ENCODE measurements around the gene RBM34.
"Not testable (repeated sequence)": the region's sequence is repeated elsewhere in the genome, so short reads cannot be mapped to it uniquely, and the experiment has no call there.

The RBM34 gene

GRCh38 chr1:235091319-235092044, 69.6 kb downstream of the RBM34 start:
- DNase-seq, result not testable (repeated sequence)

- DNase-seq, result peak; percentile 64
Observed at GRCh38 chr1:235090406-235091069, 70.5 kb downstream of the RBM34 start.

GRCh38 chr1:235088907-235089306, 72.1 kb downstream of the RBM34 start:
- DNase-seq, result no peak

- no peak for DNase-seq
Observed at GRCh38 chr1:235088430-235088829, 72.6 kb downstream of the RBM34 start.

GRCh38 chr1:235087906-235088305, 73.1 kb downstream of the RBM34 start:
- no peak for DNase-seq

- DNase-seq, result not testable (repeated sequence)
Observed at GRCh38 chr1:235085411-235086117, 75.5 kb downstream of the RBM34 start.

Data from fibroblast of skin of right quadriceps (primary cell).